Peyer's patch (tissue), 4 donors: ENCODE results near the gene KIAA0408. TPM values are rescaled to one million over a fixed set of nuclear protein-coding genes. Genes with fewer than 3 reads are reported as not detected.

ENCODE experiments used
- DNase-seq, 3 donors: peaks; one replicate each; pipeline ENCODE4 v3.0.0-alpha.2; 2017 to 2019
- H3K27ac ChIP-seq, 4 donors: fragments of 200-600 bp; sonication (generic); one replicate each; pipeline ENCODE4 v1.5.1; 2016 to 2019
- H3K27me3 ChIP-seq, 2 donors: fragments of 200-600 bp; sonication (generic); one replicate each; pipeline ENCODE4 v1.5.1; 2019
- H3K36me3 ChIP-seq, 3 donors: fragments of 200-600 bp; sonication (generic); one replicate each; pipeline ENCODE4 v1.5.1; 2016 to 2019
- H3K4me1 ChIP-seq, 4 donors: fragments of 200-600 bp; sonication (generic); one replicate each; pipeline ENCODE4 v1.5.1; 2016 to 2019
- H3K4me3 ChIP-seq, 4 donors: fragments of 200-600 bp; sonication (generic); 1 replicate in 3 of 4; 2 replicates in 1 of 4; pipeline ENCODE4 v1.5.1; 2016 to 2019; ENCODE audit warnings: mild to moderate bottlenecking in 1 of 4
- H3K9me3 ChIP-seq, 4 donors: fragments of 200-600 bp; sonication (generic); one replicate each; pipeline ENCODE4 v1.5.1; 2016 to 2019; ENCODE audit warnings: mild to moderate bottlenecking in 1 of 4
- POLR2A ChIP-seq, 2 donors: fragments of 450-650 bp; IDR thresholded peaks; one replicate each; pipeline ENCODE4 v1.5.1; 2017; ENCODE audit warnings: antibody characterized with exemption in 2 of 2, mild to moderate bottlenecking in 2 of 2, moderate library complexity in 2 of 2
- total RNA-seq, 4 donors: library from RNA; depleted of rRNA; stranded (reverse); fragments of >200 nt; gene quantifications; one replicate each; pipeline ENCODE4 v1.1.0, GENCODE V29; 2016
- TF ChIP-seq, protein P1 (sequence below), 6 experiments: fragments of 450-650 bp in 4 of 6; fragments of 200-600 bp in 2 of 6; sonication (generic) in 1 of 6; IDR thresholded peaks; one replicate each; pipeline ENCODE4 v1.5.1; 2017 to 2019; ENCODE audit warnings: antibody characterized with exemption in 6 of 6, mild to moderate bottlenecking in 3 of 6, moderate library complexity in 1 of 6

The KIAA0408 gene
- total RNA-seq, 4 donors from 2014 or later: 0.53 to 5.0 (median 3.8) TPM

DNA sequence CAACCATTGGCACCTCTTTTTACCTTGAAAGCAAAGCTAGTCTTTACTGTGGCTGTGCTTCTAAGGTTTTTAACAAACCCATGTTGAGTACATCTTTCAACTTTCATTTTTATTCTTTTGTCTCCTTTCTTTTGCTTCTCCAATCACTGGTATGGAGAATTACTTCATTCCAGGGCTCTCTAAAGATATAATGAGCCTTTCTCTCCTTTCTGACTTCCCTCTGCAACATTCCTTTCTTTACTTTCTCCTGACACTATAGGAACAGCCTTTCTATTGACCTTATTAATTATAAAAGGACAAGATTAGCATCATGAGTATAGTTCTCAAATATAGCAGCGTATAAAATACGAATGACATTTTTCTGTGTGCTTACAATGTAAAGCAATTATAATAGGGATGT, 23.1 kb upstream of the KIAA0408 start:
- Histone ChIP-seq H3K27me3 (no peaks in the 10 kb centered on the region), H3K27ac (no peak overlapping the region), H3K4me3 (no peak overlapping the region), H3K9me3 (no peaks in the 10 kb centered on the region), H3K36me3 (no peaks in the 10 kb centered on the region), H3K4me1 (peaks cover 0 to 13% (median 0%) of the 10 kb centered on the region in 4 donors)
- TF ChIP-seq POLR2A (IDR thresholded peaks at IDR 0.05): no peak
- TF ChIP-seq, protein P1, sequence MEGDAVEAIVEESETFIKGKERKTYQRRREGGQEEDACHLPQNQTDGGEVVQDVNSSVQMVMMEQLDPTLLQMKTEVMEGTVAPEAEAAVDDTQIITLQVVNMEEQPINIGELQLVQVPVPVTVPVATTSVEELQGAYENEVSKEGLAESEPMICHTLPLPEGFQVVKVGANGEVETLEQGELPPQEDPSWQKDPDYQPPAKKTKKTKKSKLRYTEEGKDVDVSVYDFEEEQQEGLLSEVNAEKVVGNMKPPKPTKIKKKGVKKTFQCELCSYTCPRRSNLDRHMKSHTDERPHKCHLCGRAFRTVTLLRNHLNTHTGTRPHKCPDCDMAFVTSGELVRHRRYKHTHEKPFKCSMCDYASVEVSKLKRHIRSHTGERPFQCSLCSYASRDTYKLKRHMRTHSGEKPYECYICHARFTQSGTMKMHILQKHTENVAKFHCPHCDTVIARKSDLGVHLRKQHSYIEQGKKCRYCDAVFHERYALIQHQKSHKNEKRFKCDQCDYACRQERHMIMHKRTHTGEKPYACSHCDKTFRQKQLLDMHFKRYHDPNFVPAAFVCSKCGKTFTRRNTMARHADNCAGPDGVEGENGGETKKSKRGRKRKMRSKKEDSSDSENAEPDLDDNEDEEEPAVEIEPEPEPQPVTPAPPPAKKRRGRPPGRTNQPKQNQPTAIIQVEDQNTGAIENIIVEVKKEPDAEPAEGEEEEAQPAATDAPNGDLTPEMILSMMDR (IDR thresholded peaks at IDR 0.05): no peak
- DNase-seq: no peak

- Histone ChIP-seq H3K36me3 (no peaks in the 10 kb centered on the region), H3K4me1 (peaks cover 0 to 13% (median 0%) of the 10 kb centered on the region in 4 donors), H3K9me3 (no peaks in the 10 kb centered on the region)
These were observed 22.4 kb upstream of the KIAA0408 start for GRCh38 chr6:127481628-127482027.

DNA sequence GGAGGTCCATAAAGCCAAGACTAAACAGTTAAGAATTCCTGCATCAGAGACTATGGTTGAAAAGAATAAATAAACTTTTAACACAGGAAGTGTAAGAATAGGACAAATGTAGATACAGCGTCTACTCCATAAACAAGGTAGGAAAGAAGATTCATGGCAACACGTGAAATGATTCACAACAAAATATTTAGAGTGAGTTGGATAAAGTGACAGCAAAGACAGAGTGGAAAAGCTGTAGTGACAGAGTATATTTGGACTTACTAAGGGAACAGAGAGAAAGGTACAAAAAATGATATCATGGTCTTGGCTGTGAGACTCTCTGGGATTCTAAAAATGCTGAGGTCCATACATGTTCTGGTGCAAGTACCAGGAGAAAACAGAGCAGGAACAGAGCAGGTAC, 21.9 kb upstream of the KIAA0408 start:
- TF ChIP-seq, protein P1 (IDR thresholded peaks at IDR 0.05): no peak
- TF ChIP-seq POLR2A (IDR thresholded peaks at IDR 0.05): no peak
- Histone ChIP-seq H3K9me3 (no peaks in the 10 kb centered on the region), H3K4me1 (peaks cover 0 to 13% (median 0%) of the 10 kb centered on the region in 4 donors), H3K27ac (no peak overlapping the region), H3K36me3 (no peaks in the 10 kb centered on the region), H3K4me3 (no peak overlapping the region), H3K27me3 (no peaks in the 10 kb centered on the region)
- DNase-seq: no peak

More at GRCh38 chr6:127481628-127482027, 22.4 kb upstream of the KIAA0408 start:
- no peaks in the 10 kb centered on the region for H3K27me3 ChIP-seq
- TF ChIP-seq, protein P1 (IDR thresholded peaks at IDR 0.05): no peak
- TF ChIP-seq POLR2A (IDR thresholded peaks at IDR 0.05): no peak
- DNase-seq: no peak
- H3K27ac ChIP-seq: no peak overlapping the region
- no peak overlapping the region for H3K4me3 ChIP-seq

- no peak overlapping the region for H3K4me3 ChIP-seq
These were observed 18.5 kb upstream of the KIAA0408 start for GRCh38 chr6:127477658-127478057.

GRCh38 chr6:127475823-127476176, 16.6 kb upstream of the KIAA0408 start:
- H3K9me3 ChIP-seq: no peaks in the 10 kb centered on the region
- TF ChIP-seq, protein P1 (IDR thresholded peaks at IDR 0.05): no peak
- TF ChIP-seq POLR2A (IDR thresholded peaks at IDR 0.05): no peak
- no peak for DNase-seq

More at GRCh38 chr6:127477658-127478057, 18.5 kb upstream of the KIAA0408 start:
- Histone ChIP-seq H3K9me3 (no peaks in the 10 kb centered on the region), H3K27me3 (no peaks in the 10 kb centered on the region), H3K36me3 (no peaks in the 10 kb centered on the region), H3K27ac (no peak overlapping the region), H3K4me1 (no peaks in the 10 kb centered on the region)
- DNase-seq: no peak
- TF ChIP-seq POLR2A (IDR thresholded peaks at IDR 0.05): no peak
- TF ChIP-seq, protein P1 (IDR thresholded peaks at IDR 0.05): peak in 3 of 6 experiments; percentile 25 to 49 (median 31)

More at GRCh38 chr6:127475823-127476176, 16.6 kb upstream of the KIAA0408 start:
- H3K27ac ChIP-seq: no peak overlapping the region
- no peak overlapping the region for H3K4me3 ChIP-seq
- no peaks in the 10 kb centered on the region for H3K36me3 ChIP-seq
- no peaks in the 10 kb centered on the region for H3K4me1 ChIP-seq
- H3K27me3 ChIP-seq: no peaks in the 10 kb centered on the region
